Measurements from ENCODE around the gene PRUNE2.

GRCh38 chr9:76690973-76691370 is 214.9 kb downstream of the PRUNE2 start:
- TF ChIP-seq POLR2A (IDR thresholded peaks at IDR 0.05) (no peak), CTCF (IDR thresholded peaks at IDR 0.05) (no peak)

Data from prostate gland (tissue), 2 donors.